IPS DF 19.7 (cell line): ENCODE data around the gene TOMM22.

Source experiments
- DNase-seq: peaks from one replicate; pipeline ENCODE4 v3.0.0-alpha.2; 2013; ENCODE audit warnings: low read depth, low spot score

TOMM22 gene

DNA sequence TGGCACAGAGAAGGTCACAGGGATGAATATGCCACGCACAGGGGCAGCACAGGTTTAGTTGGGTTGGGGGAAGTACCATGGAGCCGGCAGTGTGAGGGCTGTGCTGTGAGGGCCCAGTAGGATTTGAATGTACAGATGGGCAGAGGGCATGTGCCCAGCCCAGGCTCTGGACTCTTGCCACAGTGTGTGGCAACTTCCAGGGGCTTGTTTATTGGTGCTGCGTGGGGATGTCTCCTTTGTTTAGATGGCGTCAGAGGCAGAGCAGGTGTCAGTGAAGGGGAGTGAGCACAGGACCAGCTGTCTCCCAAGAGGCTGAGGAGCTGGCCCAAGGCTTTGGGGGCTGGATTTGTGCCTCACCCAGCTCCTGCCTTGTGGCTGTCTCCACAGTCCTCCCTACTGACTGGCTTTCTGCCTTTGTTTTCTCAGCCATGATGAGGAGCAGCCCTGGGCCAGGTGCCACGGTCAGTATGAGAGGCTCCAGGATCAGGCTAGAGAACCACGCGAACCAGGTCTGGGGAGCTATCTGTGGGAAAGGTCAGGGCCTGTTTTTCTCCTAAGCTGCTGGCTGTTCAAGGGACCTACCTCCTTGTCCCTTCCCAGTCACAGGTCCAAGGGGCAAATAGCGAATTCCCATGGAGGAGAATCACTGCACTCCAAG, 52.1 kb downstream of the TOMM22 start:
- DNase-seq: no peak

DNA sequence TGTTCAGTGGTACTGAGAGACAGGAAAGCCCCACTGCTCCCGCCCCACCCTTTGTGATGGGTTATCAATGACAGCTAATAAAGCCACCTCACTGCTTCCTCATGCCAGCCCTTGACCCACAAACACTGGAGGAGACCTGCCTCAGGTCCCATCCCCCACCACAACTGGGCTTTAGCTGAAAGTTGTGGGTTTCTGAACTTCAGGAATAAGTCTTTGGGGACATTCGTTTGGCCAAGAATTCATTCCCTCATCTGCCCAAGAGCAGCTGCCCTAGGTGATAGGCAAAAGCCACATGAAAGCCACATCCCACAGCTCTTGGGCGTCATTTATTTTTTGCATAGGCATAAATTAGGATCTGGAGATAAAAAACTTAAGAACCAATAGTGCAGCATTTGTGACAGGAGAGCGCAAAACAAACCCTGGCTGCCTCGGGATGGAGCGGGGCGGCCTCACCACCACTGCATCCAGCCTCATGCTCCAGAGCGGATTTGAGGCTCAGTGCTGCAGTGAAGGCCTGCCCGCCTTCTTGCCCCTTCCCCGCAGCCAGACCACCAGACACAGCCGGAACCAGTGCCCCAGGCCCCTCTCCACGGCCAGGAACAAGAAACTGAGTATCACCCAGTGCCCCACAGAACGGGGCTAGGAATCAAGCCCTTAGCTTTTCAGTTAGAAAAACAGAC, 52.8 kb downstream of the TOMM22 start:
- DNase-seq: no peak
